GM12874 (cell line): ENCODE measurements around the gene GPR37.

Source experiments
- CTCF ChIP-seq: IDR thresholded peaks from 2 replicates; pipeline ENCODE4 v1.5.1; 2011; ENCODE audit warnings: low read depth, mild to moderate bottlenecking, control low read depth, low read length, moderate library complexity; ENCODE audit not compliant: insufficient read depth

Gene GPR37

GRCh38 chr7:124764847-124765400 lies 668 bp downstream of the GPR37 start:
- TF ChIP-seq CTCF: no peak

- no peak for TF ChIP-seq CTCF
Observed at GRCh38 chr7:124764051-124764846, 1.3 kb downstream of the GPR37 start.

- no peak for TF ChIP-seq CTCF
Observed at GRCh38 chr7:124762611-124763143, 2.9 kb downstream of the GPR37 start.

GRCh38 chr7:124761164-124761715 lies 4.4 kb downstream of the GPR37 start:
- no peak for TF ChIP-seq CTCF

- TF ChIP-seq CTCF: no peak
Observed at GRCh38 chr7:124758327-124758726, 7.3 kb downstream of the GPR37 start.

GRCh38 chr7:124754576-124755268 lies 10.9 kb downstream of the GPR37 start:
- TF ChIP-seq CTCF: no peak

- TF ChIP-seq CTCF: no peak
Observed at GRCh38 chr7:124752310-124752709, 13.3 kb downstream of the GPR37 start.
